Measurements from ENCODE around the gene PIAS3.

Gene PIAS3

GRCh38 chr1:145858238-145858900 is 512 bp downstream of the PIAS3 start:
- peak overlapping the region; percentile 86 for H3K27ac ChIP-seq

GRCh38 chr1:145857170-145857569 is 1.7 kb downstream of the PIAS3 start:
- 0 out of 2 replicates have a peak overlapping the region, but pooled peaks have one; percentile 86 for H3K27ac ChIP-seq
- TF ChIP-seq ZFX (IDR thresholded peaks at IDR 0.05; ENCODE audit: borderline replicate concordance) (no peak), CTCF (IDR thresholded peaks at IDR 0.05) (no peak)

More at GRCh38 chr1:145858238-145858900, 512 bp downstream of the PIAS3 start:
- TF ChIP-seq ZFX (IDR thresholded peaks at IDR 0.05; ENCODE audit: borderline replicate concordance) (no peak), CTCF (IDR thresholded peaks at IDR 0.05) (no peak)

GRCh38 chr1:145855426-145855948 is 3.4 kb downstream of the PIAS3 start:
- TF ChIP-seq CTCF (IDR thresholded peaks at IDR 0.05) (no peak), ZFX (IDR thresholded peaks at IDR 0.05; ENCODE audit: borderline replicate concordance) (no peak)
- H3K27ac ChIP-seq: no peak overlapping the region

- TF ChIP-seq CTCF (IDR thresholded peaks at IDR 0.05): peak; percentile 78
- TF ChIP-seq ZFX (IDR thresholded peaks at IDR 0.05; ENCODE audit: borderline replicate concordance): no peak
- H3K27ac ChIP-seq: peak overlapping the region; percentile 29
Observed at GRCh38 chr1:145849356-145850160, 9.3 kb downstream of the PIAS3 start.

- H3K27ac ChIP-seq: peak overlapping the region; percentile 29; the same call in 1 of the 2 replicates
- no peak for TF ChIP-seq ZFX (IDR thresholded peaks at IDR 0.05; ENCODE audit: borderline replicate concordance)
Observed at GRCh38 chr1:145847827-145848226, 11.1 kb downstream of the PIAS3 start.

GRCh38 chr1:145846201-145846612 is 12.7 kb downstream of the PIAS3 start:
- H3K27ac ChIP-seq: peak overlapping the region; percentile 60
- TF ChIP-seq ZFX (IDR thresholded peaks at IDR 0.05; ENCODE audit: borderline replicate concordance) (no peak), CTCF (IDR thresholded peaks at IDR 0.05) (no peak; the same call in 1 of the 2 replicates)

GRCh38 chr1:145845514-145846161 is 13.2 kb downstream of the PIAS3 start, which contains the start of gene NUDT17:
NUDT17 (plus strand) TSS chr1:145845630; CDS start chr1:145845641, 11 bp downstream.
- H3K27ac ChIP-seq: peak within 1 kb of the TSS; percentile 60
- TF ChIP-seq CTCF (IDR thresholded peaks at IDR 0.05) (peak; percentile 100), ZFX (IDR thresholded peaks at IDR 0.05; ENCODE audit: borderline replicate concordance) (no peak)
